Transverse colon (tissue), 4 donors: ENCODE measurements around the gene STAG1. TPM values are rescaled to one million over a fixed set of nuclear protein-coding genes. Genes with fewer than 3 reads are reported as not detected.

ENCODE experiments used
- DNase-seq: peaks from one replicate; pipeline ENCODE4 v3.0.0-alpha.2; 2019
- H3K27ac ChIP-seq, 4 donors: fragments of 200-600 bp; sonication (generic); 2 replicates each; pipeline ENCODE4 v1.5.1; 2016 to 2018; ENCODE audit warnings: inconsistent platforms in 4 of 4
- H3K27me3 ChIP-seq: fragments of 200-600 bp; sonication (generic); 2 replicates; pipeline ENCODE4 v1.5.1; 2017; ENCODE audit warnings: inconsistent platforms
- H3K36me3 ChIP-seq, 4 donors: fragments of 200-600 bp; sonication (generic); 2 replicates each; pipeline ENCODE4 v1.5.1; 2017 to 2019; ENCODE audit warnings: inconsistent platforms in 4 of 4
- H3K4me1 ChIP-seq, 4 donors: fragments of 200-600 bp; sonication (generic); 2 replicates each; pipeline ENCODE4 v1.5.1; 2017 to 2020; ENCODE audit warnings: inconsistent platforms in 4 of 4
- H3K4me3 ChIP-seq, 4 donors: fragments of 200-600 bp; sonication (generic); 1 replicate in 1 of 4; 2 replicates in 3 of 4; pipeline versions ENCODE4 v1.5.1 to v1.6.1; 2017 to 2019; ENCODE audit warnings: inconsistent platforms in 4 of 4
- H3K9me3 ChIP-seq, 2 donors: fragments of 200-600 bp; sonication (generic); 2 replicates each; pipeline ENCODE4 v1.5.1; 2017 to 2019; ENCODE audit warnings: inconsistent platforms in 2 of 2
- EP300 ChIP-seq: sonication (generic); formaldehyde crosslinking; IDR thresholded peaks from one replicate; pipeline ENCODE4 v1.6.1; 2017; ENCODE audit warnings: antibody characterized with exemption, low read depth
- POLR2A ChIP-seq: fragments of 450-650 bp; IDR thresholded peaks from one replicate; pipeline ENCODE4 v1.6.1; 2016; ENCODE audit warnings: antibody characterized with exemption, mild to moderate bottlenecking, moderate library complexity
- POLR2AphosphoS5 ChIP-seq, 3 donors: sonication (generic); formaldehyde crosslinking; IDR thresholded peaks; one replicate each; pipeline ENCODE4 v1.6.1; 2016; ENCODE audit warnings: antibody characterized with exemption in 3 of 3
- WGBS, 2 donors: methylation state at CpG; one replicate each; pipeline ENCODE4 v1.1.5; 2018; ENCODE audit warnings: low coverage in 1 of 2; 5-methylcytosine and 5-hydroxymethylcytosine counted together
- in situ Hi-C, 4 donors: fragments of 200-750 bp; cut with MboI; loops; one replicate each; pipeline versions ENCODE4 v1.15.0 to v1.15.1; 2017; ENCODE audit warnings: low sequenced_read_pairs in 3 of 4, low pct_ligation_motif_present in 1 of 4, low pct_unique_long_range_greater_than_20kb in 1 of 4
- intact Hi-C: fragments of 100-400 bp; cut with DNase I; formaldehyde crosslinking; loops from one replicate; pipeline ENCODE4 v1.15.1; 2023; ENCODE audit warnings: low total_unique reads
- total RNA-seq, 4 donors: library from RNA; depleted of rRNA; stranded (reverse); fragments of >200 nt; gene quantifications; one replicate each; pipeline ENCODE4 v1.1.0, GENCODE V29; 2016
- TF ChIP-seq, protein P1 (sequence below), 5 experiments: fragments of 200-600 bp in 3 of 5; fragments of 450-650 bp in 2 of 5; sonication (generic) in 3 of 5; IDR thresholded peaks; 1 replicate in 2 of 5; 2 replicates in 3 of 5; pipeline ENCODE4 v1.5.1; 2016 to 2017; ENCODE audit warnings: antibody characterized with exemption in 5 of 5, inconsistent platforms in 3 of 5, mild to moderate bottlenecking in 2 of 5, moderate library complexity in 1 of 5

STAG1 gene
- total RNA-seq, 4 donors from 2014 or later = 14.5 to 57.2 (median 42.2) TPM

- TF ChIP-seq, protein P1, sequence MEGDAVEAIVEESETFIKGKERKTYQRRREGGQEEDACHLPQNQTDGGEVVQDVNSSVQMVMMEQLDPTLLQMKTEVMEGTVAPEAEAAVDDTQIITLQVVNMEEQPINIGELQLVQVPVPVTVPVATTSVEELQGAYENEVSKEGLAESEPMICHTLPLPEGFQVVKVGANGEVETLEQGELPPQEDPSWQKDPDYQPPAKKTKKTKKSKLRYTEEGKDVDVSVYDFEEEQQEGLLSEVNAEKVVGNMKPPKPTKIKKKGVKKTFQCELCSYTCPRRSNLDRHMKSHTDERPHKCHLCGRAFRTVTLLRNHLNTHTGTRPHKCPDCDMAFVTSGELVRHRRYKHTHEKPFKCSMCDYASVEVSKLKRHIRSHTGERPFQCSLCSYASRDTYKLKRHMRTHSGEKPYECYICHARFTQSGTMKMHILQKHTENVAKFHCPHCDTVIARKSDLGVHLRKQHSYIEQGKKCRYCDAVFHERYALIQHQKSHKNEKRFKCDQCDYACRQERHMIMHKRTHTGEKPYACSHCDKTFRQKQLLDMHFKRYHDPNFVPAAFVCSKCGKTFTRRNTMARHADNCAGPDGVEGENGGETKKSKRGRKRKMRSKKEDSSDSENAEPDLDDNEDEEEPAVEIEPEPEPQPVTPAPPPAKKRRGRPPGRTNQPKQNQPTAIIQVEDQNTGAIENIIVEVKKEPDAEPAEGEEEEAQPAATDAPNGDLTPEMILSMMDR (IDR thresholded peaks at IDR 0.05) = no peak
- no peak for TF ChIP-seq POLR2A
- no peak for TF ChIP-seq POLR2AphosphoS5 (IDR thresholded peaks at IDR 0.05)
- TF ChIP-seq EP300 = no peak
- no peak overlapping the region for H3K4me3 ChIP-seq
- H3K4me1 ChIP-seq = peaks cover 0 to 24% (median 11%) of the 10 kb centered on the region in 4 donors
- no peak overlapping the region for H3K27ac ChIP-seq
- 71 to 84% methylated on average over 3 to 4 of the region's 4 CpGs for WGBS, 2 donors
- DNase-seq = no peak
- H3K36me3 ChIP-seq = no peaks in the 10 kb centered on the region
- H3K27me3 ChIP-seq = no peaks in the 10 kb centered on the region
- in situ Hi-C loops = no loop called here
- intact Hi-C loops = no loop called here
- H3K9me3 ChIP-seq = no peaks in the 10 kb centered on the region
These were observed 117.4 kb downstream of the STAG1 start for GRCh38 chr3:136634821-136635220.

- no peaks in the 10 kb centered on the region for H3K9me3 ChIP-seq
- TF ChIP-seq, protein P1 (IDR thresholded peaks at IDR 0.05) = no peak
- TF ChIP-seq POLR2AphosphoS5 (IDR thresholded peaks at IDR 0.05) (no peak), EP300 (no peak), POLR2A (no peak)
- 73 to 76% methylated on average over 3 to 5 of the region's 5 CpGs for WGBS, 2 donors
- no peaks in the 10 kb centered on the region for H3K36me3 ChIP-seq
- H3K27me3 ChIP-seq = no peaks in the 10 kb centered on the region
- no peak overlapping the region for H3K27ac ChIP-seq
- H3K4me3 ChIP-seq = no peak overlapping the region
- in situ Hi-C loops = no loop called here
- intact Hi-C loops = no loop called here
- H3K4me1 ChIP-seq = peaks cover 0 to 24% (median 11%) of the 10 kb centered on the region in 4 donors
- no peak for DNase-seq
These were observed 119.5 kb downstream of the STAG1 start for GRCh38 chr3:136632625-136633081.

DNA sequence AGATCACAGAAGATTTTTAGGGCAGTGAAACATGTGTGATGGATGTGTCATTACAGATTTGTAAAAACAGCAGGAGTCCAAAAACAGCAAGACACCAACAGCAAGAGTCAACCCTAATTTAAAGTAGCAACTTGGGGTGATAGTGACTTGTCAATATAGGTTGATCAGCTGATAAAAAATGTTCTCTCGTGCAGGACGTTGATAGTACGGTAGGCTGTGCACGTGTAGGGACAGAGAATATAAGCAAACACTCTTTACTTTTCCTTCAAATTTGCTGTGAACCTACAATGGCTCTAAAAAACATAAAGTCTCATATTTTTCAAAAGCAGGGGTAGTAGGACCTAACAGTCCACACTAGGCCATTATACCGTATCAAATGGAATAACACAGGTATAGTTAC lies 120.8 kb downstream of the STAG1 start:
- intact Hi-C loops = no loop called here
- H3K4me1 ChIP-seq = peaks cover 0 to 26% (median 9%) of the 10 kb centered on the region in 4 donors
- no peaks in the 10 kb centered on the region for H3K36me3 ChIP-seq
- H3K4me3 ChIP-seq = no peak overlapping the region
- H3K27ac ChIP-seq = no peak overlapping the region
- 87 to 93% methylated on average over 5 of the region's 5 CpGs for WGBS, 2 donors
- TF ChIP-seq POLR2A = no peak
- TF ChIP-seq POLR2AphosphoS5 (IDR thresholded peaks at IDR 0.05) = no peak
- TF ChIP-seq, protein P1 (IDR thresholded peaks at IDR 0.05) = no peak
- no peak for TF ChIP-seq EP300
- no peaks in the 10 kb centered on the region for H3K27me3 ChIP-seq
- DNase-seq = no peak
- in situ Hi-C loops = no loop called here
- H3K9me3 ChIP-seq = no peaks in the 10 kb centered on the region

GRCh38 chr3:136630915-136631314 lies 121.3 kb downstream of the STAG1 start:
- no peak for DNase-seq
- TF ChIP-seq EP300 = no peak
- no peak for TF ChIP-seq POLR2A
- TF ChIP-seq, protein P1 (IDR thresholded peaks at IDR 0.05) = no peak
- no peak for TF ChIP-seq POLR2AphosphoS5 (IDR thresholded peaks at IDR 0.05)
- Histone ChIP-seq H3K4me3 (no peak overlapping the region), H3K27ac (no peak overlapping the region), H3K9me3 (no peaks in the 10 kb centered on the region), H3K36me3 (no peaks in the 10 kb centered on the region), H3K4me1 (peaks cover 0 to 31% (median 9%) of the 10 kb centered on the region in 4 donors), H3K27me3 (no peaks in the 10 kb centered on the region)
- in situ Hi-C loops (no loop called here), intact Hi-C loops (no loop called here)
- 57 to 69% methylated on average over 1 of the region's 1 CpG for WGBS, 2 donors
